Stimulated activated CD8-positive, alpha-beta memory T cell treated with anti-CD3 and anti-CD28 coated beads, Interleukin-7, amount 100 ng/mL, for 24 hours (primary cell): ENCODE results near the gene IGF2BP3.
"Not testable (repeated sequence)": the region's sequence is repeated elsewhere in the genome, so short reads cannot be mapped to it uniquely, and the experiment has no call there.

Experiments used
- DNase-seq: peaks from one replicate; pipeline ENCODE4 v3.0.0-alpha.2; 2020; ENCODE audit warnings: low read depth

The IGF2BP3 gene

GRCh38 chr7:23422384-23422783, 47.9 kb downstream of the IGF2BP3 start:
- DNase-seq: no peak

- DNase-seq: no peak
Observed at GRCh38 chr7:23419845-23420244, 50.4 kb downstream of the IGF2BP3 start.

DNA sequence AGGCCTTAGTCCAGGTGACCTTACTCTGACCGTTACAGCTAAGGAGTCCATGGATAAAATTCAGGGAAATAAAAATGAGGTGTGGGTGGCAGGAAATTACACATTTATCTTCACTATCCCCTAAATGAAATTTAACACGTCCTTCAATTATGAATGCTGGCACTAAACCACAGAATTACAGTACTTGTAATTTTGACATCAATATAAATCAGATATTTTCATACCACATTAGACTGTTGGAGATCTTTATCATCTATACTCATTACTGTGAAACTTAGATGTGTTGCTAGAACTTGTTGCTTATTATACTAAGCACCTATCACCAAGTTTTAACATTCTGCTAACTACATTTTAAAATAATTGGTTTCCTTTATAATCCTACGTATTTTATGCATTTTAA, 51.1 kb downstream of the IGF2BP3 start:
- DNase-seq: no peak

- DNase-seq: no peak
Observed at GRCh38 chr7:23418046-23418445, 52.2 kb downstream of the IGF2BP3 start.

- DNase-seq: no peak
Observed at GRCh38 chr7:23415198-23415597, 55.1 kb downstream of the IGF2BP3 start.

GRCh38 chr7:23410446-23411183, 59.7 kb downstream of the IGF2BP3 start:
- no peak for DNase-seq

DNA sequence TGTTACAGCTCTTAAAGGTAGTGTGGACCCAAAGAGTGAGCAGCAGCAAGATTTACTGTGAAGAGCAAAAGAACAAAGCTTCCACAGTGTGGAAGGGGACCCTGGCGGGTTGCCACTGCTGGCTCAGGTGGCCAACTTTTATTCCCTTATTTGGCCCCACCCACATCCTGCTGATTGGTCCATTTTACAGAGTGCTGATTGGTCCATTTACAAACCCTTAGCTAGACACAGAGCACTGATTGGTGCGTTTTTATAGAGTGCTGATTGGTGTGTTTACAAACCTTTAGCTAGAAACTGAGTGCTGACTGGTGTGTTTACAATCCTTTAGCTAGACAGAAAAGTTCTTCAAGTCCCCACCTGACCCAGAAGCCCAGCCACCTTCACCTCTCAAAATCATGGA, 63.7 kb downstream of the IGF2BP3 start:
- DNase-seq: not testable (repeated sequence)

- no peak for DNase-seq
Observed at GRCh38 chr7:23405240-23405618, 65.1 kb downstream of the IGF2BP3 start.

- DNase-seq: no peak
Observed at GRCh38 chr7:23404546-23405239, 65.6 kb downstream of the IGF2BP3 start.

- DNase-seq: no peak
Observed at GRCh38 chr7:23403970-23404369, 66.3 kb downstream of the IGF2BP3 start.

GRCh38 chr7:23398090-23398489, 72.2 kb downstream of the IGF2BP3 start:
- DNase-seq: not testable (repeated sequence)

GRCh38 chr7:23397241-23397640, 73.0 kb downstream of the IGF2BP3 start:
- DNase-seq: no peak

GRCh38 chr7:23396222-23397015, 73.9 kb downstream of the IGF2BP3 start:
- no peak for DNase-seq

GRCh38 chr7:23394488-23395171, 75.7 kb downstream of the IGF2BP3 start:
- DNase-seq: no peak

- DNase-seq: no peak
Observed at GRCh38 chr7:23393636-23394035, 76.7 kb downstream of the IGF2BP3 start.

DNA sequence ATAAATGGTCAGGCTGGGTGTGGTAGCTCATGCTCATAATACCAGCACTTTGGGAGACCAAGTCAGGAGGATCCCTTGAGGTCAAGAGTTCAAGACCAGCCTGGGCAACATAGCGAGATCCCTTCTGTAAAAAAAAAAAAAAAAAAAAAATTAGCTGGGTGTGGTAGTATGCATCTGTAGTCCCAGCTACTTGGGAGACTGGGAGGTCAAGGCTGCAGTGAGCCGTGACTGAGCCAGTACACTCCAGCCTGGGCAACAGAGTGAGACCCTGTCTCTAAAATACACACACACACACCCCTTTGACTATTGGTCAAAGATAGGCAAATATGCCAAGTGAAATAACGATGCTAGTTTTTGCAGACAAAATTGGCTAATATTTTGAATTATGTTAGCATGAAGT, 80.6 kb downstream of the IGF2BP3 start:
- no peak for DNase-seq

DNA sequence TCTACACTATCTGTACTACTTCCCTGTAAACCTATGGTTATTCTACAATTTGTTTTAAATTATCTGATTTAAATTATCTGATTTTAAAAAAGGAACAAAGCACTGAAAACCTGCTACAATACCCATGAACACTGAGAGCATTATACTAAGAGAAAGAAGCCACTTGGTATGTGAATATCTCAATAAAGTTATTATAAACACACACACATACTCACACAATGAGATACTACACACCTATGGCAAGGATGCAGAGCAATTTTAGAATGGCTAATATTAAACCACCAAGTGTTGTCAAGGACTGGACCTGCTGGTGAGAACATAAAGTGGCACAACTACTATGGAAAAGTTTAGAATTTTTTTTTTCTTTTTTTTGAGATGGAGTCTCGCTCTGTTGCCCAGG, 82.7 kb downstream of the IGF2BP3 start:
- DNase-seq: no peak

DNA sequence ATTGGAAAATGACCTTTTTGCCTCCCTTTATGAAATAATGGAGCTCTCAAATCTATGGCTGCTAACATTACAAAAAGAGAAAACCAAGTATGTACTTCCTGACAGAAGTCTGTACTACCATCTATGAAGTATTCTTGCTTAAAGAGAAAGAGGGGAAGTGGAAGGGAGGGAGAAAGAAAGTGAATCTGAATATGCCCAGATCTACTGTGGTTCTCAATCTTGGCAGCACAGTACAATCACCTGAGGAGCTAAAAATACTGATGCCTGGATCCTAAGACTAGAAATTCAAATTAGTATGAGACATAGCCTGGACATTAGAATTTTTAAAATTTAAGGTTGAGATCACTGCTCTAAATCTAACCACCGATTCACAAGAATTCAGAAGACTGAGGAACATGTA, 85.2 kb downstream of the IGF2BP3 start:
- no peak for DNase-seq

DNA sequence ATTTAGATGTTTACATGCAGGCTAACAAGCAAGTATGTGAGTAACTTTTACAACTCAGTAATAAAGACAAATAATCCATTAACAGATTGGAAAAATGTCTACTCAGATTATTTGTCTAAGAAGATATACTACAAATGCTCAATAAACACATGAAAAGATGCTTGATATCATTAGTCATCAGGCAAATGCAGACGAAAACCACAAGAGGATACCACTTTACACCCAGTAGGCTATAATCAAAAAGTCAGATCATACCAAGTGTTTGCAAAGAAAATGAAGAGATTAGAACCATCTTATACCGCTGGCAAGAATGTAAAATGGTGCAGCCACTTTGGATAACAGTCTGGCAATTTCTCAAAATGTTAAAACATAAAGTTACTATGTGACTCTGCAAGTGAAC, 87.1 kb downstream of the IGF2BP3 start:
- DNase-seq: no peak

- DNase-seq: no peak
Observed at GRCh38 chr7:23380961-23381360, 89.3 kb downstream of the IGF2BP3 start.

DNA sequence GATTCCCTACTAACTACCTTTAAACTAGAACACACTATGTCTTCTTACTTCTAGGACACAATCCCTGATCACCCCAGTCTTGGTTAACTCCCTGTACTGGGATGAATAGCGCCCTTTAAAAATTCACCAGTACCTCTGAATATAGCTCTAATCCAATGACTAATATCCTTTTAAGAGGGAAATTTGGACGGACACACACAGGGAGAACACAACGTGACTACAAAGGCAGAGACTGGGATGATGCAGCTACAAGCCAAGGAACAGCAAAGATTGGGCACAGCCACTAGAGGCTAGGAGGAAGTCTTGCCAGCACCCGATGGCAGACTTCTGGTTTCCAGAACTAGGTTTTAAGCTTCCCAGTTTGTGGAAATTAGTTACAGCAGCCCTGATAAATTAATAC, 89.7 kb downstream of the IGF2BP3 start:
- DNase-seq: no peak

- DNase-seq: no peak
Observed at GRCh38 chr7:23378996-23379395, 91.3 kb downstream of the IGF2BP3 start.
